GM23338 (cell line): ENCODE data around the gene EPHA6. TPM values are rescaled to one million over a fixed set of nuclear protein-coding genes. Genes with fewer than 3 reads are reported as not detected.

Source experiments
- ATAC-seq: fragments of 200-7000 bp; cut with Tn5 transposase; 3 replicates; pipeline ENCODE4 v1.9.1; 2020
- DNase-seq: peaks from one replicate; pipeline ENCODE4 v3.0.0-alpha.2; 2015; ENCODE audit warnings: low spot score
- H2AFZ ChIP-seq: fragments of 200-600 bp; sonication (generic); 2 replicates; pipeline ENCODE4 v1.8.0; 2016; ENCODE audit warnings: antibody characterized with exemption, mild to moderate bottlenecking, moderate library complexity
- H3F3A ChIP-seq: fragments of 200-600 bp; sonication (generic); replicated peaks from 2 replicates; pipeline ENCODE4 v1.8.0; 2017; ENCODE audit warnings: antibody characterized with exemption, mixed run types, low read depth
- H3K27ac ChIP-seq: fragments of 200-600 bp; sonication (generic); 2 replicates; pipeline ENCODE4 v1.6.1; 2016; ENCODE audit warnings: low read depth
- H3K27me3 ChIP-seq: fragments of 200-600 bp; sonication (generic); 2 replicates; pipeline ENCODE4 v1.8.0; 2016; ENCODE audit warnings: mild to moderate bottlenecking, mixed run types, moderate library complexity; ENCODE audit not compliant: insufficient read depth
- H3K36me3 ChIP-seq: fragments of 200-600 bp; sonication (generic); 2 replicates; pipeline ENCODE4 v1.8.0; 2016; ENCODE audit warnings: mild to moderate bottlenecking; ENCODE audit not compliant: insufficient read depth
- H3K4me1 ChIP-seq: fragments of 200-600 bp; sonication (generic); 2 replicates; pipeline ENCODE4 v1.8.0; 2016; ENCODE audit warnings: mild to moderate bottlenecking, moderate library complexity; ENCODE audit not compliant: insufficient read depth
- H3K4me2 ChIP-seq: fragments of 200-600 bp; sonication (generic); 2 replicates; pipeline ENCODE4 v1.7.1; 2017; ENCODE audit warnings: mixed run types
- H3K4me3 ChIP-seq: fragments of 200-600 bp; sonication (generic); 2 replicates; pipeline ENCODE4 v1.6.1; 2016; ENCODE audit warnings: mixed run types
- H3K79me2 ChIP-seq: fragments of 200-600 bp; sonication (generic); replicated peaks from 2 replicates; pipeline ENCODE4 v1.8.0; 2017; ENCODE audit warnings: mild to moderate bottlenecking; ENCODE audit not compliant: insufficient read depth
- H3K9me2 ChIP-seq: fragments of 200-600 bp; sonication (generic); 2 replicates; pipeline ENCODE4 v1.8.0; 2017; ENCODE audit not compliant: insufficient read depth
- H4K20me1 ChIP-seq: fragments of 200-600 bp; sonication (generic); replicated peaks from 2 replicates; pipeline ENCODE4 v1.8.0; 2017; ENCODE audit warnings: mild to moderate bottlenecking; ENCODE audit not compliant: insufficient read depth
- H3K27ac Mint-ChIP-seq: 2 replicates; pipeline ENCODE4 v1.8.0; 2020; ENCODE audit warnings: inconsistent platforms, mild to moderate bottlenecking, moderate library complexity, mixed read lengths
- H3K27me3 Mint-ChIP-seq: 3 replicates; pipeline ENCODE4 v1.8.0; 2022; ENCODE audit warnings: low read depth, mild to moderate bottlenecking, moderate library complexity, mixed read lengths, inconsistent platforms; ENCODE audit not compliant: insufficient read depth, poor library complexity
- H3K36me3 Mint-ChIP-seq: 3 replicates; pipeline ENCODE4 v1.8.0; 2021; ENCODE audit warnings: low read depth, mild to moderate bottlenecking, inconsistent platforms, moderate library complexity, mixed read lengths
- H3K4me1 Mint-ChIP-seq: 3 replicates; pipeline ENCODE4 v1.8.0; 2020; ENCODE audit warnings: mild to moderate bottlenecking, inconsistent platforms, mixed read lengths
- H3K4me3 Mint-ChIP-seq: 3 replicates; pipeline ENCODE4 v1.8.0; 2021; ENCODE audit warnings: moderate library complexity, mild to moderate bottlenecking, inconsistent platforms, mixed read lengths
- H3K9me3 Mint-ChIP-seq: 3 replicates; pipeline ENCODE4 v1.8.0; 2020; ENCODE audit warnings: moderate library complexity, mild to moderate bottlenecking, inconsistent platforms, mixed read lengths
- CREB1 ChIP-seq: fragments of 250-450 bp; sonication (Bioruptor Pico); IDR thresholded peaks from 2 replicates; pipeline ENCODE4 v1.5.0; 2020; ENCODE audit warnings: low read depth, mild to moderate bottlenecking, moderate library complexity
- CTCF ChIP-seq, 2 experiments: fragments of 200-600 bp in 1 of 2; sonication (generic) in 1 of 2; conservative IDR thresholded peaks; 2 replicates each; pipeline versions ENCODE4 v1.5.1 to v1.6.1; 2016 to 2017; ENCODE audit warnings: antibody characterized with exemption in 2 of 2, low read depth in 2 of 2, mild to moderate bottlenecking in 2 of 2, moderate library complexity in 1 of 2
- ETS1 ChIP-seq: IDR thresholded peaks from 2 replicates; pipeline ENCODE4 v1.6.1; 2016; ENCODE audit warnings: antibody characterized with exemption
- EZH2 ChIP-seq: fragments of 200-600 bp; sonication (generic); IDR thresholded peaks from one replicate; pipeline ENCODE4 v1.8.0; 2017; ENCODE audit warnings: antibody characterized with exemption, mild to moderate bottlenecking, low read depth; ENCODE audit not compliant: unreplicated experiment
- EZH2phosphoT487 ChIP-seq: fragments of 200-600 bp; sonication (generic); IDR thresholded peaks from one replicate; pipeline ENCODE4 v1.8.1; 2018; ENCODE audit warnings: antibody characterized with exemption; ENCODE audit not compliant: unreplicated experiment
- JUNB ChIP-seq: IDR thresholded peaks from one replicate; pipeline ENCODE4 v1.6.1; 2016; ENCODE audit warnings: antibody characterized with exemption; ENCODE audit not compliant: unreplicated experiment
- NANOG ChIP-seq: IDR thresholded peaks from 2 replicates; pipeline ENCODE4 v1.6.1; 2016; ENCODE audit warnings: antibody characterized with exemption, borderline replicate concordance
- POLR2AphosphoS5 ChIP-seq: IDR thresholded peaks from 2 replicates; pipeline ENCODE4 v1.6.1; 2016; ENCODE audit warnings: antibody characterized with exemption, low read depth
- STAT1 ChIP-seq: IDR thresholded peaks from one replicate; pipeline ENCODE4 v1.6.1; 2016; ENCODE audit warnings: antibody characterized with exemption; ENCODE audit not compliant: unreplicated experiment
- ZNF114 ChIP-seq: fragments of 250-450 bp; sonication (Bioruptor Pico); IDR thresholded peaks from 2 replicates; pipeline ENCODE4 v1.5.0; 2020; ENCODE audit warnings: mild to moderate bottlenecking, moderate library complexity
- ZNF331 ChIP-seq: fragments of 250-450 bp; sonication (Bioruptor Pico); IDR thresholded peaks from 2 replicates; pipeline ENCODE4 v1.5.0; 2020; ENCODE audit warnings: low read depth, mild to moderate bottlenecking, moderate library complexity
- ZNF462 ChIP-seq: fragments of 250-450 bp; sonication (Bioruptor Pico); IDR thresholded peaks from 2 replicates; pipeline ENCODE4 v1.5.0; 2020; ENCODE audit warnings: mild to moderate bottlenecking, moderate library complexity
- polyA plus RNA-seq: library from polyadenylated mRNA; unstranded; fragments of >200 nt; fragmentation: Nextera tagmentation; extraction: Ambion mirVana; gene quantifications from 2 replicates; pipeline ENCODE4 v1.2.1, GENCODE V29; 2016
- total RNA-seq: library from RNA; depleted of rRNA; stranded (reverse); fragments of >200 nt; shearing (Covaris generic); gene quantifications from 2 replicates; pipeline ENCODE4 v1.2.3, GENCODE V29; 2014

EPHA6 gene
- total and polyA plus RNA-seq, 2 experiments from 2014 or later: 0.37 to 2.6 TPM

- TF ChIP-seq CTCF (conservative IDR thresholded peaks at IDR 0.05; ENCODE audit: low read depth in 2 of 2) (no peak), STAT1 (no peak), ZNF114 (CRISPR knock-in tag) (no peak), ETS1 (no peak), CREB1 (CRISPR knock-in tag) (no peak), POLR2AphosphoS5 (no peak), NANOG (no peak)
Observed at GRCh38 chr3:96994988-96995387, 180.6 kb downstream of the EPHA6 start (continued).

- H3K4me1 Mint-ChIP-seq: no peaks in the 10 kb centered on the region
Observed at GRCh38 chr3:96996009-96996408, 181.6 kb downstream of the EPHA6 start.

More at GRCh38 chr3:96996009-96996408, 181.6 kb downstream of the EPHA6 start:
- Histone ChIP-seq H3K36me3 (no peaks in the 10 kb centered on the region), H3K27me3 (no peaks in the 10 kb centered on the region), H3F3A (no peaks in the 10 kb centered on the region), H3K27ac (no peak overlapping the region), H3K4me3 (no peak overlapping the region), H3K4me1 (no peaks in the 10 kb centered on the region), H3K79me2 (no peaks in the 10 kb centered on the region), H4K20me1 (no peaks in the 10 kb centered on the region), H3K9me2 (no peaks in the 10 kb centered on the region), H3K4me2 (no peak overlapping the region), H2AFZ (no peak overlapping the region)
- no peak for ATAC-seq
- TF ChIP-seq STAT1: no peak
- no peak for TF ChIP-seq POLR2AphosphoS5
- no peak for TF ChIP-seq ZNF462
- no peak for TF ChIP-seq ZNF114 (CRISPR knock-in tag)
- no peak for TF ChIP-seq JUNB
- no peak for TF ChIP-seq ETS1
- no peak for TF ChIP-seq EZH2
- no peak for TF ChIP-seq EZH2phosphoT487
- no peak for TF ChIP-seq CTCF (conservative IDR thresholded peaks at IDR 0.05; ENCODE audit: low read depth in 2 of 2)
- TF ChIP-seq ZNF331: no peak
- Mint-ChIP-seq H3K4me3 (no peak overlapping the region), H3K36me3 (no peaks in the 10 kb centered on the region), H3K27me3 (no peaks in the 10 kb centered on the region), H3K9me3 (no peaks in the 10 kb centered on the region), H3K27ac (no peak overlapping the region)
- DNase-seq: no peak
